Measurements from ENCODE around the gene AP2M1. TPM values are rescaled to one million over a fixed set of nuclear protein-coding genes. Genes with fewer than 3 reads are reported as not detected.

Gene AP2M1
- total and polyA plus RNA-seq, 5 donors from 2014 or later: 150 to 294 (median 245) TPM

- no peaks in the 10 kb centered on the region for H3K9me3 Mint-ChIP-seq
- H3K9me3 ChIP-seq (ENCODE audit: control insufficient read depth in 2 of 2, low read length in 2 of 2): no peaks in the 10 kb centered on the region
Observed at GRCh38 chr3:184230603-184231528, 56.2 kb downstream of the AP2M1 start.

GRCh38 chr3:184231671-184232070 is 57.0 kb downstream of the AP2M1 start:
- no peaks in the 10 kb centered on the region for H3K36me3 ChIP-seq (ENCODE audit: control insufficient read depth, insufficient read depth, low read length)
- no peaks in the 10 kb centered on the region for H3K9me3 ChIP-seq (ENCODE audit: control insufficient read depth in 2 of 2, low read length in 2 of 2)
- H3K4me1 ChIP-seq (ENCODE audit: control insufficient read depth, insufficient read depth, low read length, poor library complexity, severe bottlenecking): peaks cover 22% of the 10 kb centered on the region
- no peak for ATAC-seq (ENCODE audit: low read depth in 2 of 2)
- no peak overlapping the region for H3K4me3 ChIP-seq (ENCODE audit: low read depth, low read length)
- Mint-ChIP-seq H3K9me3 (no peaks in the 10 kb centered on the region), H3K4me3 (peak overlapping the region; percentile 63 to 82 (median 79)), H3K36me3 (no peaks in the 10 kb centered on the region), H3K4me1 (peaks cover 0 to 24% (median 10%) of the 10 kb centered on the region in 4 donors), H3K27me3 (peaks cover 61% of the 10 kb centered on the region), H3K27ac (no peak overlapping the region)
- peaks cover 22% of the 10 kb centered on the region for H3K27me3 ChIP-seq (ENCODE audit: control insufficient read depth, insufficient read depth, low read length)
- DNase-seq: no peak
- H3K27ac ChIP-seq (ENCODE audit: insufficient read depth, low read length, poor library complexity, severe bottlenecking): no peak overlapping the region

More at GRCh38 chr3:184230603-184231528, 56.2 kb downstream of the AP2M1 start:
- Mint-ChIP-seq H3K4me1 (peaks cover 0 to 24% (median 10%) of the 10 kb centered on the region in 4 donors), H3K27ac (peak overlapping the region in 1 of 3 donors; percentile 89), H3K27me3 (peaks cover 68% of the 10 kb centered on the region), H3K36me3 (no peaks in the 10 kb centered on the region), H3K4me3 (peak overlapping the region; percentile 63 to 86 (median 79))
- DNase-seq: no peak
- no peak for ATAC-seq (ENCODE audit: low read depth in 2 of 2)
- Histone ChIP-seq H3K27ac (ENCODE audit: insufficient read depth, low read length, poor library complexity, severe bottlenecking) (no peak overlapping the region), H3K4me1 (ENCODE audit: control insufficient read depth, insufficient read depth, low read length, poor library complexity, severe bottlenecking) (peaks cover 22% of the 10 kb centered on the region), H3K36me3 (ENCODE audit: control insufficient read depth, insufficient read depth, low read length) (no peaks in the 10 kb centered on the region), H3K4me3 (ENCODE audit: low read depth, low read length) (no peak overlapping the region), H3K27me3 (ENCODE audit: control insufficient read depth, insufficient read depth, low read length) (peaks cover 22% of the 10 kb centered on the region)

- Histone ChIP-seq H3K27ac (ENCODE audit: insufficient read depth, low read length, poor library complexity, severe bottlenecking) (no peak overlapping the region), H3K36me3 (ENCODE audit: control insufficient read depth, insufficient read depth, low read length) (no peaks in the 10 kb centered on the region), H3K9me3 (ENCODE audit: control insufficient read depth in 2 of 2, low read length in 2 of 2) (no peaks in the 10 kb centered on the region), H3K4me1 (ENCODE audit: control insufficient read depth, insufficient read depth, low read length, poor library complexity, severe bottlenecking) (peaks cover 22% of the 10 kb centered on the region), H3K4me3 (ENCODE audit: low read depth, low read length) (no peak overlapping the region), H3K27me3 (ENCODE audit: control insufficient read depth, insufficient read depth, low read length) (peaks cover 18% of the 10 kb centered on the region)
- peak overlapping the region in 1 of 4 donors; percentile 11 for H3K4me3 Mint-ChIP-seq
- no peaks in the 10 kb centered on the region for H3K36me3 Mint-ChIP-seq
- H3K4me1 Mint-ChIP-seq: peaks cover 0 to 16% (median 9%) of the 10 kb centered on the region in 4 donors
- ATAC-seq (ENCODE audit: low read depth in 2 of 2) (no peak), DNase-seq (no peak)
- peaks cover 0 to 2% (median 0%) of the 10 kb centered on the region in 7 donors for H3K9me3 Mint-ChIP-seq
- H3K27me3 Mint-ChIP-seq: peaks cover 45% of the 10 kb centered on the region
- no peak overlapping the region for H3K27ac Mint-ChIP-seq
Observed at GRCh38 chr3:184233127-184233843, 58.6 kb downstream of the AP2M1 start.

Other genes starting within 250 kb of the AP2M1 start
- gene ABCC5, start 157.0 kb upstream of the AP2M1 start, total RNA-seq: 27.1 TPM
- gene ABCC5, start 157.0 kb upstream of the AP2M1 start, polyA plus RNA-seq: 10 to 100 TPM; 12.4 to 16.6 (median 13.5) TPM
- not detected for gene HTR3D, start 143.1 kb upstream of the AP2M1 start, total RNA-seq
- gene HTR3D, start 143.1 kb upstream of the AP2M1 start, polyA plus RNA-seq: not detected
- gene HTR3C, start 121.8 kb upstream of the AP2M1 start, total RNA-seq: not detected
- gene HTR3C, start 121.8 kb upstream of the AP2M1 start, polyA plus RNA-seq: not detected
- not detected for gene HTR3E, start 77.8 kb upstream of the AP2M1 start, total RNA-seq
- not detected for gene HTR3E, start 77.8 kb upstream of the AP2M1 start, polyA plus RNA-seq
- gene EIF2B5, start 39.5 kb upstream of the AP2M1 start, total RNA-seq: 51.0 TPM
- 10 to 100 TPM; 50.6 to 60.1 (median 55.3) TPM for gene EIF2B5, start 39.5 kb upstream of the AP2M1 start, polyA plus RNA-seq
- 36.2 TPM for gene DVL3, start 19.5 kb upstream of the AP2M1 start, total RNA-seq
- 10 to 100 TPM in 1 of 4 donors, 1 to 10 TPM in 3; 4.1 to 11.0 (median 5.9) TPM for gene DVL3, start 19.5 kb upstream of the AP2M1 start, polyA plus RNA-seq
- gene ABCF3, start 11.3 kb downstream of the AP2M1 start, total RNA-seq: 128 TPM
- gene ABCF3, start 11.3 kb downstream of the AP2M1 start, polyA plus RNA-seq: 10 to 100 TPM; 38.6 to 51.4 (median 40.5) TPM
- not detected for gene VWA5B2, start 54.7 kb downstream of the AP2M1 start, total RNA-seq
- gene VWA5B2, start 54.7 kb downstream of the AP2M1 start, polyA plus RNA-seq: under 1 TPM in 1 of 4 donors, not detected in 3; 0.74 TPM
- 22.6 TPM for gene ALG3, start 74.1 kb downstream of the AP2M1 start, total RNA-seq
- 10 to 100 TPM; 49.6 to 64.0 (median 56.8) TPM for gene ALG3, start 74.1 kb downstream of the AP2M1 start, polyA plus RNA-seq
- 0.84 TPM for gene EEF1AKMT4, start 74.8 kb downstream of the AP2M1 start, total RNA-seq
- 1 to 10 TPM; 5.1 to 7.5 (median 5.7) TPM for gene EEF1AKMT4, start 74.8 kb downstream of the AP2M1 start, polyA plus RNA-seq
- gene CAMK2N2, start 86.7 kb downstream of the AP2M1 start, total RNA-seq: 0.37 TPM
- not detected for gene CAMK2N2, start 86.7 kb downstream of the AP2M1 start, polyA plus RNA-seq
- gene ECE2, start 101.2 kb downstream of the AP2M1 start, total RNA-seq: not detected
- gene ECE2, start 101.2 kb downstream of the AP2M1 start, polyA plus RNA-seq: not detected
- 162 TPM for gene PSMD2, start 124.4 kb downstream of the AP2M1 start, total RNA-seq
- gene PSMD2, start 124.4 kb downstream of the AP2M1 start, polyA plus RNA-seq: 100 to 1,000 TPM; 151 to 206 (median 190) TPM
- gene EIF4G1, start 139.8 kb downstream of the AP2M1 start, total RNA-seq: 182 TPM
- gene EIF4G1, start 139.8 kb downstream of the AP2M1 start, polyA plus RNA-seq: 10 to 100 TPM; 13.7 to 18.8 (median 16.5) TPM
- gene FAM131A, start 162.7 kb downstream of the AP2M1 start, total RNA-seq: 13.8 TPM
- gene FAM131A, start 162.7 kb downstream of the AP2M1 start, polyA plus RNA-seq: 1 to 10 TPM; 2.0 to 4.3 (median 2.3) TPM
- 4.7 TPM for gene CLCN2, start 186.8 kb downstream of the AP2M1 start, total RNA-seq
- under 1 TPM in 3 of 4 donors, not detected in 1; 0.30 to 0.59 (median 0.54) TPM for gene CLCN2, start 186.8 kb downstream of the AP2M1 start, polyA plus RNA-seq
- 39.4 TPM for gene POLR2H, start 186.9 kb downstream of the AP2M1 start, total RNA-seq
- gene POLR2H, start 186.9 kb downstream of the AP2M1 start, polyA plus RNA-seq: 10 to 100 TPM; 56.8 to 64.9 (median 60.3) TPM
- not detected for gene THPO, start 203.4 kb downstream of the AP2M1 start, total RNA-seq
- not detected for gene THPO, start 203.4 kb downstream of the AP2M1 start, polyA plus RNA-seq
- gene CHRD, start 205.2 kb downstream of the AP2M1 start, total RNA-seq: not detected
- gene CHRD, start 205.2 kb downstream of the AP2M1 start, polyA plus RNA-seq: not detected